Gastrocnemius medialis (tissue), 4 donors: ENCODE measurements around the gene PLCG1.

ENCODE experiments used
- POLR2A ChIP-seq, 2 donors: fragments of 450-650 bp; IDR thresholded peaks; one replicate each; pipeline ENCODE4 v1.6.1; 2017; ENCODE audit warnings: antibody characterized with exemption in 2 of 2, mild to moderate bottlenecking in 2 of 2, moderate library complexity in 2 of 2
- TF ChIP-seq, protein P1 (sequence below), 5 experiments: fragments of 450-650 bp in 3 of 5; fragments of 200-600 bp in 2 of 5; sonication (generic) in 2 of 5; IDR thresholded peaks in 4 of 5; conservative IDR thresholded peaks in 1 of 5; 1 replicate in 4 of 5; 2 replicates in 1 of 5; pipeline ENCODE4 v1.5.1; 2016 to 2019; ENCODE audit warnings: antibody characterized with exemption in 5 of 5, mild to moderate bottlenecking in 3 of 5, moderate library complexity in 3 of 5

DNA sequence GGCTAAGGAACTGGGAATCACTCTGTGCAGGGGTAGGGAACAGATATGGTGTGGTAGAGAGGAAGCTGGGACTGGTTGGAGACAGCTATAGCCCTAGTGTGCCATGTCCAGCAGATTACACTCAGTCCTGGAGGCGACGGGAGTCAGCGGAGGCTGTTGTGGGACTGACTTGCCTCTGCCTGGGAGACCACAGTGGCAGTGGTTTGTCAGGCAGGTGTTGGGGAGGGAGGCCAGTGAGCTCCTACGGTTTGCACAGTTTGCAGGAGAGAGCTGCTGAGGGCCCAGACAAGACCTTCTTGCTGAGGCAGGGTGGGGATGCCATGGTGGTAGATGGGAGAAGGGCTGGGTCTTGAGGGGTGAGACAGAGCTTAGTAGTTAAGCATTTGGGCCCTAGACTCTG, 4.9 kb downstream of the PLCG1 start:
- TF ChIP-seq, protein P1, sequence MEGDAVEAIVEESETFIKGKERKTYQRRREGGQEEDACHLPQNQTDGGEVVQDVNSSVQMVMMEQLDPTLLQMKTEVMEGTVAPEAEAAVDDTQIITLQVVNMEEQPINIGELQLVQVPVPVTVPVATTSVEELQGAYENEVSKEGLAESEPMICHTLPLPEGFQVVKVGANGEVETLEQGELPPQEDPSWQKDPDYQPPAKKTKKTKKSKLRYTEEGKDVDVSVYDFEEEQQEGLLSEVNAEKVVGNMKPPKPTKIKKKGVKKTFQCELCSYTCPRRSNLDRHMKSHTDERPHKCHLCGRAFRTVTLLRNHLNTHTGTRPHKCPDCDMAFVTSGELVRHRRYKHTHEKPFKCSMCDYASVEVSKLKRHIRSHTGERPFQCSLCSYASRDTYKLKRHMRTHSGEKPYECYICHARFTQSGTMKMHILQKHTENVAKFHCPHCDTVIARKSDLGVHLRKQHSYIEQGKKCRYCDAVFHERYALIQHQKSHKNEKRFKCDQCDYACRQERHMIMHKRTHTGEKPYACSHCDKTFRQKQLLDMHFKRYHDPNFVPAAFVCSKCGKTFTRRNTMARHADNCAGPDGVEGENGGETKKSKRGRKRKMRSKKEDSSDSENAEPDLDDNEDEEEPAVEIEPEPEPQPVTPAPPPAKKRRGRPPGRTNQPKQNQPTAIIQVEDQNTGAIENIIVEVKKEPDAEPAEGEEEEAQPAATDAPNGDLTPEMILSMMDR (IDR thresholded peaks at IDR 0.05 in 4 of 5, conservative IDR thresholded peaks at IDR 0.05 in 1 of 5) = no peak
- no peak for TF ChIP-seq POLR2A (IDR thresholded peaks at IDR 0.05)
